Measurements from ENCODE around the gene GSG1L. TPM values are rescaled to one million over a fixed set of nuclear protein-coding genes. Genes with fewer than 3 reads are reported as not detected.

GSG1L gene
- total RNA-seq, 4 donors from 2014 or later, result not detected

DNA sequence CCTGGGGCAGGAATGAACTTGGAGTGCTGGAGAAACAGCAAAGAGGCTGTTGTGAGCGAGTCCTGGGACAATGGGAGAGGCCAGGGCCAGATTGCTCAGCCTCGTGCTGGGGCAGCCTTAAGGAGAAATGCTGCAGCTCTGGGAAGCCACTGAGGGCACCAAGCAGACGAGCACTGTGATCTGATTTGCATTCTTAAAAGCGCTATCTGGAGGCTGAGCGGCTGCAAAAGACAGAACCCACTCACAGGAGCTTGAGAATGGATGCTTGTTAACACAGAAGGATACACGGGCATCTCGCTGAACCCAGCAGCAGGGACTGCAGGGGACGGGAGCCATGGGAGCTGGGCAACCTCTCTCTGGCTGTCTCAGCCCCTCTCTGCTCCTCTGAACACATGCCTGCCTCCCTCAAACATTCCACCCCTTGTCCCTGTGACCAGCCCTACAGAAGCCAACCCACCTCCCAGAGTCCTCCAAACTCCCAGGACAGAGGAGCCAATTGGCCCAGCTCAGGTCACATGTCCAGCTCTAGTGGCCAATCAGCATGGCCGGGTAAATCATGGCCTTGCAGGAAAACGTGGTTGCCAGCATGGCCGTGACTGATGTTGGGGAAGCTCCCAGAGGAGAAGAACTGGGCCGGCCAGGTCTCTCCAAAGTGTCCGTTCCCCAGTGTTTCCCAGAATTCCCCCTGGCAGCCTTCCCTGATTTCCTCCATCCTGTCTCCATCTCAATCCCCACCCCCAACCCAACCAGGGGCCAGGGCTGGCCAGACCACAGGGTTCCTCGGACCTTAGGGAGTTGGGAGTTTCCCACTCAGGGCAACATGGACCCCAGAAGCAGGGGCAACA lies 60.3 kb downstream of the GSG1L start:
- TF ChIP-seq, protein P1, sequence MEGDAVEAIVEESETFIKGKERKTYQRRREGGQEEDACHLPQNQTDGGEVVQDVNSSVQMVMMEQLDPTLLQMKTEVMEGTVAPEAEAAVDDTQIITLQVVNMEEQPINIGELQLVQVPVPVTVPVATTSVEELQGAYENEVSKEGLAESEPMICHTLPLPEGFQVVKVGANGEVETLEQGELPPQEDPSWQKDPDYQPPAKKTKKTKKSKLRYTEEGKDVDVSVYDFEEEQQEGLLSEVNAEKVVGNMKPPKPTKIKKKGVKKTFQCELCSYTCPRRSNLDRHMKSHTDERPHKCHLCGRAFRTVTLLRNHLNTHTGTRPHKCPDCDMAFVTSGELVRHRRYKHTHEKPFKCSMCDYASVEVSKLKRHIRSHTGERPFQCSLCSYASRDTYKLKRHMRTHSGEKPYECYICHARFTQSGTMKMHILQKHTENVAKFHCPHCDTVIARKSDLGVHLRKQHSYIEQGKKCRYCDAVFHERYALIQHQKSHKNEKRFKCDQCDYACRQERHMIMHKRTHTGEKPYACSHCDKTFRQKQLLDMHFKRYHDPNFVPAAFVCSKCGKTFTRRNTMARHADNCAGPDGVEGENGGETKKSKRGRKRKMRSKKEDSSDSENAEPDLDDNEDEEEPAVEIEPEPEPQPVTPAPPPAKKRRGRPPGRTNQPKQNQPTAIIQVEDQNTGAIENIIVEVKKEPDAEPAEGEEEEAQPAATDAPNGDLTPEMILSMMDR (IDR thresholded peaks at IDR 0.05; ENCODE audit: low read depth), result no peak

DNA sequence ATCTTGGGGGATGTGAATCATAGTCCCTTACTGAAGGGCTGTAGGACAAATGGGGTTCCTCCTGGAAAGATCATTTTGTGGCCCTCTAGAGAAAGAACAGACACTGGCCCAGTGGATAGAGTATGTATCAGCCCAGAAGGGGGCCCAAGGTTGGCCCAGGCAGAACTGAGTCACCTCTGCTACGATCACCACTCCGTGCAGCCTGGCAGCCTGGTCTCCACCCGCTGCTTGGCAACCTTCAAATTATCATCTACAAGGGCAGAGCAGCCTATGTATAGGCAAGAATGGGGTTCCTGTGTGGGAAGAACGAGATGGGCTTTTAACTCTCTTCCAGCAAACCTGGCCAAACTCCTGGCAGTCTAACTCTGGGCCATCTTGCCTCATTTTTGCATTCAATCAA lies 61.9 kb downstream of the GSG1L start:
- TF ChIP-seq, protein P1 (IDR thresholded peaks at IDR 0.05; ENCODE audit: low read depth), result no peak

DNA sequence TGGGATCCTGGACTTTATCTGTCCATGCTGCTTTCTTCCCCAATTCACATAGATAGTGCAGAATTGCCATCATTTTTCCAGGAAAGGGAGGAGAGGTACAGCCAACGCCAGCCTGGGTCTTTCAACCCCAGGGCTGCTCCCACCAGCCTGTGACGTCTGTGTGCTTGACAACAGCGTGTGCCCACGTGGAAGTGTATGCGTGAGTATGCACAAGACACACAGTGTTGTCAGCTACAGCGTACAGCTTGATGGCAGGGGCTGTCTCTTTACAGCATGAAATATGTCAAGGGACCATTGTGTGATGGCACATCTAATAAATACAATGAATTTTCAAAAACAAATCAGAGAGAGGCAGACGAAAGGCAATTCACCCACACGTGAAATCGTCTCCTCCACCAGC lies 62.3 kb downstream of the GSG1L start:
- TF ChIP-seq, protein P1 (IDR thresholded peaks at IDR 0.05; ENCODE audit: low read depth), result no peak

DNA sequence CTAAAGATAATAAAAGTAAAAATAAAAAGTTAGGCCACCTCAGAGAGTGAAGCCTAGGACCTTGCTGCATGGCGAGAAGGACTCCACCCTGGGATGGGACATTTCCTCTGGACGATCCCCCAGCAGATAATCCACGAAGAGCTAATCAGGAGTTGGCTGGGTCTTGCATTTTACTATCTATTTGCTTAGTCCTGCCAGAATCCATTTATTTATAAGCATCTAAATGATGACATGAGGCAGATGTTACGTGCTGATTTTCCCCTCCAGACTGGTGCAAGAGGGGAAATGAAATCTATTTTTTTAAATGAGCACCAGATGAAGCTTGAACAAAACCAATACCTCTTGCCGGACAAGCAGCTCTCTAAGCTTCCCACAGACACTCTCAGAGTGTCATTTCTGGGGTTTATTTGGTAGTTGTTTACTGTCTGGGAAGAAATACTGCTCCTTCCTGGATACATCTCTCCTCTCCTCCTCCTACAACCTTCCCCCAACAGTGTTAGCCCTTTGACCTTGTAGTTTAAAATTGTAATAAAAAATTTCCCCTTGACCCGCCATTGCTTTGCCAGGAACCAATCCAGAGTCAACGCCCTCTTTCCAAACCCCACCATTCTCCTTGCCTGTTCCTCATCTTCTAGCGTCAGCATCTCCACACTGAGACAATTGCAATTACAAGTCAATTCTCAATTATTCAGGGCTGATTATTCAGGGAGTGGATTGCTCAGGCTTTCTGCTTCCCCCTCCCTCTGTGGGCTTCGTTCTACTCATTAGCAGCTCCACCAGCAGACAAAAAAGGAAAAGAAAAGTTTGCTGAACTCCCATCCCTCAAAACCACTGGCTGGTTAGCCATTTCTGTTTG lies 63.0 kb downstream of the GSG1L start:
- TF ChIP-seq, protein P1 (IDR thresholded peaks at IDR 0.05; ENCODE audit: low read depth), result no peak

DNA sequence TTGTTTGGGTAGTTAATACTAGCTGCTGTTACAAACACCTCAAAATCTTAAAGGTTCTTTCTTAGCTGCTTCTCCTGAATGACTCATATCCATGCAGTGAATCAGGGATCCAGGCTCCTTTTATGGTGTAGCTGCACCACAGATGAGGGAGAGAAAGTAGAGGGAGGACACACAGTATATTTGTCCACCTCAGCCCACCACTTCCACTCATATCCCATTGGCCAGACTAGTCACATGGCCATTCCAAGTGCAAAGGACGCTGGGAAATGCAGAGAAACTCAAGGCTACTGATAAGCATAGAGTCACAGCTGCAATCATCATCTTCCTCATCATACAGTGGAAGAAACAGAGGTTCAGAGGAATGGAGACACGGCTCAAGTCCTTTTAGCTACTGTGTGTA lies 63.8 kb downstream of the GSG1L start:
- TF ChIP-seq, protein P1 (IDR thresholded peaks at IDR 0.05; ENCODE audit: low read depth), result no peak

DNA sequence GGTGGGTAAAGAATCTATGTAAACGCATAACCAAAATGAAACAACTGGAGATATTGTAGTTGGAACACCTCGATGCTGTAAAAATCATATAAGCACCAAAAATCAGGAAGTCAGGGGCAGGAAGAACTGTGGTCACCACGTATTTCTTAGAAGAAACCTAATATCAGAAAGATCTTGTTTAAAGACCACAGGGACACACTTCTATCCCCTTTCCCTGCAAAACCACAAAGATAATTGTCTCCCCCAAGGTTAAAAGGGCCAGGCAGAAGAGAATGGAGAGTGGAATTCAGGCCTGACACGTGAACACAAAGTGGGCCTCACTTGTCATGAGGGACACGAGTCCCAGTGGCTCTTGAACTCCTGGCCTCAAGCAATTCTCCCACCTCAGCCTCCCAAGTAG lies 68.1 kb downstream of the GSG1L start:
- TF ChIP-seq, protein P1 (IDR thresholded peaks at IDR 0.05; ENCODE audit: low read depth), result no peak

DNA sequence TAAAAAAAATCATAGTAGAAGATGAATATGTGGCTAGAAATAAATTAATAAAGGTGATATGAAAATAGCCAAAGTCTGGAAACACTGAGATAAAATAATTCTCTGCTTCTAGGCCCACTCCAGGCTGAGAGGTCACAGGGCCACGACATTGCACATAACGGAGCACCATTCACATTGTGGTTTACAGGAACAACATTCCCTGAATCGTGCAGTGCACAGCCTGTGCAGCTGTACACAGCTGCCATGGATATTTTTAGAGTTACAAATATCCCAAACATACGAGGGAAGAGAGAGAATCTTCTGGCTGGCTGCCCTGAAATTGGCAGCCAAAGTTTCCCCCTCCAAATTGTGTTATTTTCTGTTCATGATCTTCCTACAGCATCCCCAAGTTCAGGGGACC lies 68.8 kb downstream of the GSG1L start:
- TF ChIP-seq, protein P1 (IDR thresholded peaks at IDR 0.05; ENCODE audit: low read depth), result no peak
